Upper lobe of left lung (tissue), 6 donors: ENCODE results near the gene NDUFA5. TPM values are rescaled to one million over a fixed set of nuclear protein-coding genes. Genes with fewer than 3 reads are reported as not detected.

Source experiments
- ATAC-seq, 2 donors: fragments of 200-7000 bp; cut with Tn5 transposase; one replicate each; pipeline ENCODE4 v1.9.1; 2022; ENCODE audit warnings: mild to moderate bottlenecking in 2 of 2, moderate library complexity in 2 of 2; ENCODE audit not compliant: low FRiP score in 2 of 2
- DNase-seq, 2 donors: peaks; one replicate each; pipeline ENCODE4 v3.0.0-alpha.2; 2019 to 2020
- H3K27ac ChIP-seq, 4 donors: fragments of 200-600 bp; sonication (generic); one replicate each; pipeline ENCODE4 v1.5.1; 2016 to 2019
- H3K27me3 ChIP-seq, 4 donors: fragments of 200-600 bp; sonication (generic); one replicate each; pipeline ENCODE4 v1.5.1; 2017 to 2019
- H3K36me3 ChIP-seq, 4 donors: fragments of 200-600 bp; sonication (generic); one replicate each; pipeline ENCODE4 v1.5.1; 2016 to 2019
- H3K4me1 ChIP-seq, 4 donors: fragments of 200-600 bp; sonication (generic); one replicate each; pipeline ENCODE4 v1.5.1; 2018 to 2019
- H3K4me3 ChIP-seq, 4 donors: fragments of 200-600 bp; sonication (generic); one replicate each; pipeline ENCODE4 v1.5.1; 2017 to 2019; ENCODE audit warnings: mild to moderate bottlenecking in 2 of 4, moderate library complexity in 1 of 4
- H3K9me3 ChIP-seq, 4 donors: fragments of 200-600 bp; sonication (generic); one replicate each; pipeline ENCODE4 v1.5.1; 2018 to 2019
- EP300 ChIP-seq, 4 donors: sonication (generic); formaldehyde crosslinking; IDR thresholded peaks; one replicate each; pipeline ENCODE4 v1.5.1; 2017; ENCODE audit warnings: antibody characterized with exemption in 4 of 4, control low read depth in 2 of 4
- POLR2A ChIP-seq, 4 donors: fragments of 450-650 bp; IDR thresholded peaks; one replicate each; pipeline ENCODE4 v1.5.1; 2016 to 2017; ENCODE audit warnings: antibody characterized with exemption in 4 of 4, mild to moderate bottlenecking in 2 of 4
- POLR2AphosphoS5 ChIP-seq, 2 donors: sonication (generic); formaldehyde crosslinking; IDR thresholded peaks; one replicate each; pipeline ENCODE4 v1.5.1; 2017; ENCODE audit warnings: antibody characterized with exemption in 2 of 2
- WGBS, 2 donors: methylation state at CpG; one replicate each; pipeline ENCODE4 v1.1.5; 2017 to 2018; 5-methylcytosine and 5-hydroxymethylcytosine counted together
- total RNA-seq, 6 donors: library from RNA; depleted of rRNA in 4 of 6; stranded (reverse); fragments of >200 nt in 4 of 6; gene quantifications; one replicate each; pipeline versions ENCODE4 v1.1.0 to v1.2.1, GENCODE V29; 2016 to 2021
- TF ChIP-seq, protein P1 (sequence below), 6 experiments: fragments of 450-650 bp in 4 of 6; fragments of 200-600 bp in 2 of 6; sonication (generic) in 2 of 6; IDR thresholded peaks; one replicate each; pipeline ENCODE4 v1.5.1; 2016 to 2019; ENCODE audit warnings: antibody characterized with exemption in 6 of 6
- donor health status: DM: no; HTN: no; CAD: no; lungs with moderate emphysema.
- donor health status: DM: no; HTN: yes; CAD: no; lungs with severe emphysema.

The NDUFA5 gene
- total RNA-seq, 6 donors from 2014 or later, result 11.5 to 65.8 (median 43.0) TPM

- TF ChIP-seq, protein P1, sequence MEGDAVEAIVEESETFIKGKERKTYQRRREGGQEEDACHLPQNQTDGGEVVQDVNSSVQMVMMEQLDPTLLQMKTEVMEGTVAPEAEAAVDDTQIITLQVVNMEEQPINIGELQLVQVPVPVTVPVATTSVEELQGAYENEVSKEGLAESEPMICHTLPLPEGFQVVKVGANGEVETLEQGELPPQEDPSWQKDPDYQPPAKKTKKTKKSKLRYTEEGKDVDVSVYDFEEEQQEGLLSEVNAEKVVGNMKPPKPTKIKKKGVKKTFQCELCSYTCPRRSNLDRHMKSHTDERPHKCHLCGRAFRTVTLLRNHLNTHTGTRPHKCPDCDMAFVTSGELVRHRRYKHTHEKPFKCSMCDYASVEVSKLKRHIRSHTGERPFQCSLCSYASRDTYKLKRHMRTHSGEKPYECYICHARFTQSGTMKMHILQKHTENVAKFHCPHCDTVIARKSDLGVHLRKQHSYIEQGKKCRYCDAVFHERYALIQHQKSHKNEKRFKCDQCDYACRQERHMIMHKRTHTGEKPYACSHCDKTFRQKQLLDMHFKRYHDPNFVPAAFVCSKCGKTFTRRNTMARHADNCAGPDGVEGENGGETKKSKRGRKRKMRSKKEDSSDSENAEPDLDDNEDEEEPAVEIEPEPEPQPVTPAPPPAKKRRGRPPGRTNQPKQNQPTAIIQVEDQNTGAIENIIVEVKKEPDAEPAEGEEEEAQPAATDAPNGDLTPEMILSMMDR (IDR thresholded peaks at IDR 0.05), result no peak
- TF ChIP-seq POLR2AphosphoS5 (IDR thresholded peaks at IDR 0.05), result no peak
- no peak for TF ChIP-seq EP300 (IDR thresholded peaks at IDR 0.05)
- no peak for TF ChIP-seq POLR2A (IDR thresholded peaks at IDR 0.05)
- Histone ChIP-seq H3K36me3 (no peaks in the 10 kb centered on the region), H3K4me3 (no peak overlapping the region), H3K27me3 (no peaks in the 10 kb centered on the region), H3K9me3 (no peaks in the 10 kb centered on the region), H3K27ac (no peak overlapping the region), H3K4me1 (no peaks in the 10 kb centered on the region)
- DNase-seq (no peak), ATAC-seq (no peak)
- 62 to 63% methylated on average over 3 of the region's 3 CpGs for whole genome bisulfite sequencing, 2 donors
Observed at GRCh38 chr7:123600876-123601275, 43.3 kb upstream of the NDUFA5 start.

GRCh38 chr7:123599766-123600165 is 42.1 kb upstream of the NDUFA5 start:
- no peaks in the 10 kb centered on the region for H3K4me1 ChIP-seq
- no peaks in the 10 kb centered on the region for H3K27me3 ChIP-seq
- WGBS, 2 donors, result 84 to 94% methylated on average over 2 of the region's 2 CpGs
- H3K36me3 ChIP-seq, result no peaks in the 10 kb centered on the region
- H3K4me3 ChIP-seq, result no peak overlapping the region
- ATAC-seq (no peak), DNase-seq (no peak)
- H3K27ac ChIP-seq, result no peak overlapping the region
- no peak for TF ChIP-seq POLR2AphosphoS5 (IDR thresholded peaks at IDR 0.05)
- TF ChIP-seq POLR2A (IDR thresholded peaks at IDR 0.05), result no peak
- TF ChIP-seq EP300 (IDR thresholded peaks at IDR 0.05), result no peak
- TF ChIP-seq, protein P1 (IDR thresholded peaks at IDR 0.05), result no peak
- no peaks in the 10 kb centered on the region for H3K9me3 ChIP-seq

DNA sequence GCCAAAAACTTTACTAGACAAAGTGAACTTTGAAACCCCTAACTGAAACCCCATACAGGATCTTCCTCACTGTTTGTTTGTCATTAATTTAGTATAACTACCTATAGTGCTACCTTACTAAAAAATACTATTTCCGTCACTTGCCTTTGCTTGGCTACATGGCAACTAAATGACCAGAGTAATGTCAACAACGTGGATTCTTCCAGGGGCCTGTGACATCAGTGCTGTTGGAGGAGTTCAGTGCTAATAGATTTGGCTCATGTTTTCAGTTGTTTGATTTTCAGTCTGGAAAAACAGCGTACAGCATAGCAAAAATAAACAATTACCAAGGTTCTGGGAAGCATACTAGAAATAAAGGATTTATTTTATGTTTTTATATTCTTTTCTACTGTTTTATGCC is 41.0 kb upstream of the NDUFA5 start:
- WGBS, 2 donors, result 65 to 74% methylated on average over 3 of the region's 3 CpGs
- Histone ChIP-seq H3K4me1 (no peaks in the 10 kb centered on the region), H3K27me3 (no peaks in the 10 kb centered on the region), H3K9me3 (no peaks in the 10 kb centered on the region), H3K4me3 (no peak overlapping the region), H3K36me3 (no peaks in the 10 kb centered on the region), H3K27ac (no peak overlapping the region)
- no peak for DNase-seq
- no peak for ATAC-seq
- no peak for TF ChIP-seq EP300 (IDR thresholded peaks at IDR 0.05)
- no peak for TF ChIP-seq POLR2AphosphoS5 (IDR thresholded peaks at IDR 0.05)
- TF ChIP-seq, protein P1 (IDR thresholded peaks at IDR 0.05), result no peak

DNA sequence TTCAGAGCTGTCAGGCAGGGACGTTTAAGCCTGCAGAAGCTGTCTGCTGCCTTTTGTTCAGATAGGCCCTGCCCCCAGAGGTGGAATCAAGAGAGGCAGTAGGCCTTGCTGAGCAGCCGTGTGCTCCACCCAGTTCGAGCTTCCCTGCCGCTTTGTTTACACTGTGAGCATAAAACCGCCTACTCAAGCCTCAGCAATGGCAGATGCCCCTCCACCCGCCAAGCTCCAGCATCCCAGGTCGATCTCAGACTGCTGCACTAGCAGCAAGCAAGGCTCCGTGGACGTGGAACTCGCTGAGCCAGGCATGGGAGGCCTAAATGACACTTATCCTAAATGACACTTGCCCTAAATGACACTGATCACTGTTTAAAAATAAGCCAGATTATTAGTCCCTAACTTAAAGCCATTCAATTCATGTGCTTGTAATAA is 37.2 kb upstream of the NDUFA5 start:
- no peaks in the 10 kb centered on the region for H3K4me1 ChIP-seq
- no peak for DNase-seq
- H3K27me3 ChIP-seq, result no peaks in the 10 kb centered on the region
- H3K36me3 ChIP-seq, result no peaks in the 10 kb centered on the region
- no peak overlapping the region for H3K27ac ChIP-seq
- 58 to 68% methylated on average over 6 to 9 of the region's 10 CpGs for WGBS, 2 donors
- no peak for ATAC-seq
- H3K9me3 ChIP-seq, result no peaks in the 10 kb centered on the region
- TF ChIP-seq POLR2AphosphoS5 (IDR thresholded peaks at IDR 0.05), result no peak
- no peak for TF ChIP-seq POLR2A (IDR thresholded peaks at IDR 0.05)
- TF ChIP-seq, protein P1 (IDR thresholded peaks at IDR 0.05), result no peak
- no peak for TF ChIP-seq EP300 (IDR thresholded peaks at IDR 0.05)
- H3K4me3 ChIP-seq, result no peak overlapping the region

DNA sequence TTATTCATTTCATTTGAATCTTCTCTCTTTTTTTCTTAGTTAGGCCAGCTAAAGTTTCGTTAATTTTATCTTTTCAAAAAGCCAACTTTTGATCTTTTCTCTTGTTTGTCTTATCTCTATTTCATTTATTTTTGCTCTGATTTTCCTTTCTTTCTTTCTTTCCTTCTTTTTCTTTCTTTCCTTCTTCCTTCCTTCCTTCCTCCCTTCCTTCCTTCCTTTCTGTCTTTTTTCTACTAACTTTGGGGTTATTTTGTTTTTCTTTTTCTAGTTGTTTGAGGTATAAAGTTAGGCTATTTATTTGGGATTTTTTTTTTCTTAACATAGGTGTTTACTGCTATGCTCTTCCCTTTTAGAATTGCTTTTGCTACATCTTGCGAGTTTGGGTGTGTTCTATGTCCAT is 30.8 kb upstream of the NDUFA5 start:
- 88 to 94% methylated on average over 2 of the region's 2 CpGs for WGBS, 2 donors
- no peaks in the 10 kb centered on the region for H3K4me1 ChIP-seq
- H3K27me3 ChIP-seq, result no peaks in the 10 kb centered on the region
- no peak overlapping the region for H3K4me3 ChIP-seq
- no peaks in the 10 kb centered on the region for H3K9me3 ChIP-seq
- no peaks in the 10 kb centered on the region for H3K36me3 ChIP-seq
- no peak overlapping the region for H3K27ac ChIP-seq
- no peak for DNase-seq
- no peak for TF ChIP-seq POLR2AphosphoS5 (IDR thresholded peaks at IDR 0.05)
- TF ChIP-seq, protein P1 (IDR thresholded peaks at IDR 0.05), result no peak
- TF ChIP-seq POLR2A (IDR thresholded peaks at IDR 0.05), result no peak
- TF ChIP-seq EP300 (IDR thresholded peaks at IDR 0.05), result no peak
- no peak for ATAC-seq
